Upper lobe of left lung (tissue), 6 donors: ENCODE results near the gene ADAMTS14. TPM values are rescaled to one million over a fixed set of nuclear protein-coding genes. Genes with fewer than 3 reads are reported as not detected.

Source experiments
- ATAC-seq, 2 donors: fragments of 200-7000 bp; cut with Tn5 transposase; one replicate each; pipeline ENCODE4 v1.9.1; 2022; ENCODE audit warnings: mild to moderate bottlenecking in 2 of 2, moderate library complexity in 2 of 2; ENCODE audit not compliant: low FRiP score in 2 of 2
- DNase-seq, 2 donors: peaks; one replicate each; pipeline ENCODE4 v3.0.0-alpha.2; 2019 to 2020
- H3K27ac ChIP-seq, 4 donors: fragments of 200-600 bp; sonication (generic); one replicate each; pipeline ENCODE4 v1.5.1; 2016 to 2019
- H3K27me3 ChIP-seq, 4 donors: fragments of 200-600 bp; sonication (generic); one replicate each; pipeline ENCODE4 v1.5.1; 2017 to 2019
- H3K36me3 ChIP-seq, 4 donors: fragments of 200-600 bp; sonication (generic); one replicate each; pipeline ENCODE4 v1.5.1; 2016 to 2019
- H3K4me1 ChIP-seq, 4 donors: fragments of 200-600 bp; sonication (generic); one replicate each; pipeline ENCODE4 v1.5.1; 2018 to 2019
- H3K4me3 ChIP-seq, 4 donors: fragments of 200-600 bp; sonication (generic); one replicate each; pipeline ENCODE4 v1.5.1; 2017 to 2019; ENCODE audit warnings: mild to moderate bottlenecking in 2 of 4, moderate library complexity in 1 of 4
- H3K9me3 ChIP-seq, 4 donors: fragments of 200-600 bp; sonication (generic); one replicate each; pipeline ENCODE4 v1.5.1; 2018 to 2019
- EP300 ChIP-seq, 4 donors: sonication (generic); formaldehyde crosslinking; IDR thresholded peaks; one replicate each; pipeline ENCODE4 v1.5.1; 2017; ENCODE audit warnings: antibody characterized with exemption in 4 of 4, control low read depth in 2 of 4
- POLR2A ChIP-seq, 4 donors: fragments of 450-650 bp; IDR thresholded peaks; one replicate each; pipeline ENCODE4 v1.5.1; 2016 to 2017; ENCODE audit warnings: antibody characterized with exemption in 4 of 4, mild to moderate bottlenecking in 2 of 4
- POLR2AphosphoS5 ChIP-seq, 2 donors: sonication (generic); formaldehyde crosslinking; IDR thresholded peaks; one replicate each; pipeline ENCODE4 v1.5.1; 2017; ENCODE audit warnings: antibody characterized with exemption in 2 of 2
- WGBS, 2 donors: methylation state at CpG; one replicate each; pipeline ENCODE4 v1.1.5; 2017 to 2018; 5-methylcytosine and 5-hydroxymethylcytosine counted together
- total RNA-seq, 6 donors: library from RNA; depleted of rRNA in 4 of 6; stranded (reverse); fragments of >200 nt in 4 of 6; gene quantifications; one replicate each; pipeline versions ENCODE4 v1.1.0 to v1.2.1, GENCODE V29; 2016 to 2021
- TF ChIP-seq, protein P1 (sequence below), 6 experiments: fragments of 450-650 bp in 4 of 6; fragments of 200-600 bp in 2 of 6; sonication (generic) in 2 of 6; IDR thresholded peaks; one replicate each; pipeline ENCODE4 v1.5.1; 2016 to 2019; ENCODE audit warnings: antibody characterized with exemption in 6 of 6
- donor health status: DM: no; HTN: no; CAD: no; lungs with moderate emphysema.
- donor health status: DM: no; HTN: yes; CAD: no; lungs with severe emphysema.

ADAMTS14 gene
- total RNA-seq, 6 donors from 2014 or later = 0.15 to 3.1 (median 0.45) TPM

GRCh38 chr10:70778267-70778924 is 106.1 kb downstream of the ADAMTS14 start:
- DNase-seq (no peak), ATAC-seq (no peak)
- WGBS, 2 donors = 76 to 87% methylated on average over 9 of the region's 9 CpGs
- Histone ChIP-seq H3K27me3 (no peaks in the 10 kb centered on the region), H3K4me1 (no peaks in the 10 kb centered on the region), H3K36me3 (no peaks in the 10 kb centered on the region), H3K9me3 (no peaks in the 10 kb centered on the region), H3K27ac (no peak overlapping the region), H3K4me3 (no peak overlapping the region)
- no peak for TF ChIP-seq POLR2AphosphoS5 (IDR thresholded peaks at IDR 0.05)
- TF ChIP-seq EP300 (IDR thresholded peaks at IDR 0.05) = no peak
- TF ChIP-seq, protein P1, sequence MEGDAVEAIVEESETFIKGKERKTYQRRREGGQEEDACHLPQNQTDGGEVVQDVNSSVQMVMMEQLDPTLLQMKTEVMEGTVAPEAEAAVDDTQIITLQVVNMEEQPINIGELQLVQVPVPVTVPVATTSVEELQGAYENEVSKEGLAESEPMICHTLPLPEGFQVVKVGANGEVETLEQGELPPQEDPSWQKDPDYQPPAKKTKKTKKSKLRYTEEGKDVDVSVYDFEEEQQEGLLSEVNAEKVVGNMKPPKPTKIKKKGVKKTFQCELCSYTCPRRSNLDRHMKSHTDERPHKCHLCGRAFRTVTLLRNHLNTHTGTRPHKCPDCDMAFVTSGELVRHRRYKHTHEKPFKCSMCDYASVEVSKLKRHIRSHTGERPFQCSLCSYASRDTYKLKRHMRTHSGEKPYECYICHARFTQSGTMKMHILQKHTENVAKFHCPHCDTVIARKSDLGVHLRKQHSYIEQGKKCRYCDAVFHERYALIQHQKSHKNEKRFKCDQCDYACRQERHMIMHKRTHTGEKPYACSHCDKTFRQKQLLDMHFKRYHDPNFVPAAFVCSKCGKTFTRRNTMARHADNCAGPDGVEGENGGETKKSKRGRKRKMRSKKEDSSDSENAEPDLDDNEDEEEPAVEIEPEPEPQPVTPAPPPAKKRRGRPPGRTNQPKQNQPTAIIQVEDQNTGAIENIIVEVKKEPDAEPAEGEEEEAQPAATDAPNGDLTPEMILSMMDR (IDR thresholded peaks at IDR 0.05) = no peak
- TF ChIP-seq POLR2A (IDR thresholded peaks at IDR 0.05) = no peak

DNA sequence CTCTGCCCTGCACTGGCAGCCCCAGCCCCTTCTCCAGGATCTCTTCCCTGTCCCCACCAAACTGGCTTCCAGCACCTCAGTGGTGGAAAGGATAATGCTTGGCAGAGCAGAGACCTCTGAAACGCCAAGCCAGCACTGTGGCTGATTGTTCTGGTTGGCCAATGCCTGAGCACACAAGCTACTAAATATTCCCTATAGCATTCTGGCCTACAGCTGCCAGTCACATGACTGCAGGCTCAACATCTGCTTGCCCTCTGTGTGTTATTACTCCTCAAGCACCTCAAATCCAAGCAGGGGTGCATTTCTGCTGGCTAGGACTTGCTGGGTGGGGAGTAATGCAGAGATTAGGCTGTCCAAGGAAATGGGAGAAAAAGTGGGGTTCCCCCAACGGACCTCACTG is 106.8 kb downstream of the ADAMTS14 start:
- H3K27ac ChIP-seq = no peak overlapping the region
- DNase-seq (peak in 1 of 2 donors; percentile 7), ATAC-seq (no peak)
- no peaks in the 10 kb centered on the region for H3K36me3 ChIP-seq
- no peaks in the 10 kb centered on the region for H3K27me3 ChIP-seq
- no peak overlapping the region for H3K4me3 ChIP-seq
- H3K9me3 ChIP-seq = no peaks in the 10 kb centered on the region
- 64 to 84% methylated on average over 2 of the region's 2 CpGs for WGBS, 2 donors
- H3K4me1 ChIP-seq = no peaks in the 10 kb centered on the region
- TF ChIP-seq POLR2AphosphoS5 (IDR thresholded peaks at IDR 0.05) = no peak
- TF ChIP-seq, protein P1 (IDR thresholded peaks at IDR 0.05) = no peak
- no peak for TF ChIP-seq POLR2A (IDR thresholded peaks at IDR 0.05)
- TF ChIP-seq EP300 (IDR thresholded peaks at IDR 0.05) = no peak

GRCh38 chr10:70779511-70780369 is 107.4 kb downstream of the ADAMTS14 start:
- TF ChIP-seq, protein P1 (IDR thresholded peaks at IDR 0.05) = no peak
- TF ChIP-seq POLR2A (IDR thresholded peaks at IDR 0.05) = peak in 1 of 4 donors; percentile 8
- no peaks in the 10 kb centered on the region for H3K4me1 ChIP-seq
- H3K27me3 ChIP-seq = no peaks in the 10 kb centered on the region
- no peaks in the 10 kb centered on the region for H3K9me3 ChIP-seq
- ATAC-seq (peak in 1 of 2 donors; percentile 78), DNase-seq (peak in 1 of 2 donors; percentile 51)
- H3K36me3 ChIP-seq = no peaks in the 10 kb centered on the region
- WGBS, 2 donors = 81 to 85% methylated on average over 16 of the region's 16 CpGs
- H3K27ac ChIP-seq = no peak overlapping the region
- H3K4me3 ChIP-seq = no peak overlapping the region

- no peak for TF ChIP-seq EP300 (IDR thresholded peaks at IDR 0.05)
- TF ChIP-seq, protein P1 (IDR thresholded peaks at IDR 0.05) = no peak
- TF ChIP-seq POLR2A (IDR thresholded peaks at IDR 0.05) = no peak
- TF ChIP-seq POLR2AphosphoS5 (IDR thresholded peaks at IDR 0.05) = no peak
- 92 to 97% methylated on average over 9 of the region's 9 CpGs for WGBS, 2 donors
- H3K27ac ChIP-seq = no peak overlapping the region
These were observed 108.1 kb downstream of the ADAMTS14 start for GRCh38 chr10:70780370-70780760.

More at GRCh38 chr10:70780370-70780760, 108.1 kb downstream of the ADAMTS14 start:
- H3K36me3 ChIP-seq = no peaks in the 10 kb centered on the region
- H3K4me3 ChIP-seq = no peak overlapping the region
- H3K27me3 ChIP-seq = no peaks in the 10 kb centered on the region
- H3K4me1 ChIP-seq = no peaks in the 10 kb centered on the region
- no peak for DNase-seq
- ATAC-seq = no peak
- no peaks in the 10 kb centered on the region for H3K9me3 ChIP-seq
